Nucleus accumbens (tissue), 56 donors: ENCODE measurements around the gene ADAMTS12.

Experiments used
- DNase-seq, 56 donors: peaks; one replicate each; lab custom pipeline; 2025; lab: John Stamatoyannopoulos, UW

The ADAMTS12 gene

GRCh38 chr5:33612386-33612785 lies 279.4 kb downstream of the ADAMTS12 start:
- no peak for DNase-seq

GRCh38 chr5:33611877-33612276 lies 279.9 kb downstream of the ADAMTS12 start:
- no peak for DNase-seq

GRCh38 chr5:33608344-33609041 lies 283.3 kb downstream of the ADAMTS12 start:
- DNase-seq = no peak

- no peak for DNase-seq
These were observed 287.3 kb downstream of the ADAMTS12 start for GRCh38 chr5:33604503-33604902.

GRCh38 chr5:33601881-33602280 lies 289.9 kb downstream of the ADAMTS12 start:
- no peak for DNase-seq

GRCh38 chr5:33595303-33595702 lies 296.5 kb downstream of the ADAMTS12 start:
- no peak for DNase-seq

- DNase-seq = no peak
These were observed 297.8 kb downstream of the ADAMTS12 start for GRCh38 chr5:33594006-33594405.

- no peak for DNase-seq
These were observed 299.5 kb downstream of the ADAMTS12 start for GRCh38 chr5:33592245-33592644.

- DNase-seq = no peak
These were observed 303.0 kb downstream of the ADAMTS12 start for GRCh38 chr5:33588654-33589372.

- DNase-seq = no peak
These were observed 308.5 kb downstream of the ADAMTS12 start for GRCh38 chr5:33583332-33583731.

GRCh38 chr5:33582417-33582816 lies 309.4 kb downstream of the ADAMTS12 start:
- DNase-seq = no peak

GRCh38 chr5:33579789-33580188 lies 312.0 kb downstream of the ADAMTS12 start:
- no peak for DNase-seq

GRCh38 chr5:33579152-33579551 lies 312.6 kb downstream of the ADAMTS12 start:
- DNase-seq = no peak

GRCh38 chr5:33576726-33577590 lies 314.8 kb downstream of the ADAMTS12 start:
- DNase-seq = no peak

- DNase-seq = peak in 8 of 56 donors; percentile 1 to 36 (median 10)
These were observed 326.5 kb downstream of the ADAMTS12 start for GRCh38 chr5:33565324-33565723.

- DNase-seq = no peak
These were observed 327.5 kb downstream of the ADAMTS12 start for GRCh38 chr5:33563983-33564908.

- DNase-seq = no peak
These were observed 328.3 kb downstream of the ADAMTS12 start for GRCh38 chr5:33563530-33563929.

GRCh38 chr5:33558489-33558888 lies 333.3 kb downstream of the ADAMTS12 start:
- no peak for DNase-seq

GRCh38 chr5:33557605-33558004 lies 334.2 kb downstream of the ADAMTS12 start:
- no peak for DNase-seq
